ENCODE data around the gene NLRP1. TPM values are rescaled to one million over a fixed set of nuclear protein-coding genes. Genes with fewer than 3 reads are reported as not detected.

The NLRP1 gene
- polyA plus RNA-seq, 3 donors = 13.2 to 388 (median 17.3) TPM

- peak overlapping the region in 1 of 7 donors; percentile 8 for H3K27ac Mint-ChIP-seq
- no peak overlapping the region for H2AFZ ChIP-seq (ENCODE audit: insufficient read depth, low read depth, low read length, poor library complexity, severe bottlenecking)
- H3K36me3 Mint-ChIP-seq = no peaks in the 10 kb centered on the region
- H3K79me2 ChIP-seq (ENCODE audit: insufficient read depth, low read length) = no peaks in the 10 kb centered on the region
- no peak for DNase-seq
- peaks cover 0 to 3% (median 0%) of the 10 kb centered on the region in 7 donors for H3K9me3 Mint-ChIP-seq
- H3K9me3 ChIP-seq (replicated peaks in 1 of 2; ENCODE audit: control insufficient read depth in 1 of 2, insufficient read depth in 1 of 2, low read length in 2 of 2) = no peaks in the 10 kb centered on the region
- no peak overlapping the region for H3K4me2 ChIP-seq (replicated peaks; ENCODE audit: extremely low read depth, low read length, poor library complexity, severe bottlenecking)
- H3K27ac ChIP-seq (ENCODE audit: low read depth in 1 of 2, low read length in 2 of 2) = no peak overlapping the region
- H3K4me1 ChIP-seq (ENCODE audit: control insufficient read depth in 1 of 2, insufficient read depth in 2 of 2, low read length in 2 of 2) = no peaks in the 10 kb centered on the region
- peaks cover 6% of the 10 kb centered on the region for H3K4me1 Mint-ChIP-seq
- intact Hi-C loops (cut with micrococcal nuclease) = no loop called here
- H3K27me3 Mint-ChIP-seq (ENCODE audit: low read depth in 3 of 3) = peaks cover 28 to 59% (median 33%) of the 10 kb centered on the region in 3 donors
- WGBS (ENCODE audit: insufficient coverage) = 41% methylated on average over 4 of the region's 6 CpGs
- no peak overlapping the region for H3K4me3 Mint-ChIP-seq
- H3K27me3 ChIP-seq (ENCODE audit: control insufficient read depth in 2 of 2, insufficient read depth in 2 of 2, low read length in 2 of 2) = peaks cover 12 to 37% of the 10 kb centered on the region in 2 donors
- no peaks in the 10 kb centered on the region for H3K36me3 ChIP-seq (replicated peaks in 1 of 2; ENCODE audit: control insufficient read depth in 1 of 2, insufficient read depth in 2 of 2, low read length in 2 of 2)
- no peak overlapping the region for H3K9ac ChIP-seq (ENCODE audit: insufficient read depth, low read length, poor library complexity, severe bottlenecking)
- H4K20me1 ChIP-seq (ENCODE audit: insufficient read depth, low read length) = no peaks in the 10 kb centered on the region
- no peak for TF ChIP-seq CTCF (IDR thresholded peaks at IDR 0.05)
- no peak overlapping the region for H3K4me3 ChIP-seq (replicated peaks in 1 of 3; ENCODE audit: low read depth in 2 of 3, low read length in 3 of 3)
These were observed 14.1 kb upstream of the NLRP1 start for GRCh38 chr17:5598457-5598856.

GRCh38 chr17:5596421-5596820, 12.1 kb upstream of the NLRP1 start:
- intact Hi-C loops (cut with micrococcal nuclease) = no loop called here
- WGBS (ENCODE audit: insufficient coverage) = 100% methylated on average over 1 of the region's 2 CpGs
- Histone ChIP-seq H4K20me1 (ENCODE audit: insufficient read depth, low read length) (no peaks in the 10 kb centered on the region), H3K27ac (ENCODE audit: low read depth in 1 of 2, low read length in 2 of 2) (no peak overlapping the region), H3K27me3 (ENCODE audit: control insufficient read depth in 2 of 2, insufficient read depth in 2 of 2, low read length in 2 of 2) (peaks cover 12 to 42% of the 10 kb centered on the region in 2 donors), H3K9ac (ENCODE audit: insufficient read depth, low read length, poor library complexity, severe bottlenecking) (no peak overlapping the region), H3K4me2 (replicated peaks; ENCODE audit: extremely low read depth, low read length, poor library complexity, severe bottlenecking) (no peak overlapping the region), H3K4me1 (ENCODE audit: control insufficient read depth in 1 of 2, insufficient read depth in 2 of 2, low read length in 2 of 2) (no peaks in the 10 kb centered on the region), H3K9me3 (replicated peaks in 1 of 2; ENCODE audit: control insufficient read depth in 1 of 2, insufficient read depth in 1 of 2, low read length in 2 of 2) (no peaks in the 10 kb centered on the region), H3K79me2 (ENCODE audit: insufficient read depth, low read length) (no peaks in the 10 kb centered on the region), H2AFZ (ENCODE audit: insufficient read depth, low read depth, low read length, poor library complexity, severe bottlenecking) (no peak overlapping the region), H3K36me3 (replicated peaks in 1 of 2; ENCODE audit: control insufficient read depth in 1 of 2, insufficient read depth in 2 of 2, low read length in 2 of 2) (no peaks in the 10 kb centered on the region), H3K4me3 (replicated peaks in 1 of 3; ENCODE audit: low read depth in 2 of 3, low read length in 3 of 3) (no peak overlapping the region)
- Mint-ChIP-seq H3K27me3 (ENCODE audit: low read depth in 3 of 3) (peaks cover 24 to 55% (median 32%) of the 10 kb centered on the region in 3 donors), H3K9me3 (peaks cover 0 to 3% (median 0%) of the 10 kb centered on the region in 7 donors), H3K4me3 (peak overlapping the region in 1 of 2 donors; percentile 33), H3K27ac (no peak overlapping the region), H3K36me3 (no peaks in the 10 kb centered on the region), H3K4me1 (peaks cover 6% of the 10 kb centered on the region)
- DNase-seq = no peak
- TF ChIP-seq CTCF (IDR thresholded peaks at IDR 0.05) = no peak

All from CD14-positive monocyte (primary cell).